ENCODE measurements around the gene GPHN.
"Not testable (repeated sequence)": the region's sequence is repeated elsewhere in the genome, so short reads cannot be mapped to it uniquely, and the experiment has no call there.

Gene GPHN

DNA sequence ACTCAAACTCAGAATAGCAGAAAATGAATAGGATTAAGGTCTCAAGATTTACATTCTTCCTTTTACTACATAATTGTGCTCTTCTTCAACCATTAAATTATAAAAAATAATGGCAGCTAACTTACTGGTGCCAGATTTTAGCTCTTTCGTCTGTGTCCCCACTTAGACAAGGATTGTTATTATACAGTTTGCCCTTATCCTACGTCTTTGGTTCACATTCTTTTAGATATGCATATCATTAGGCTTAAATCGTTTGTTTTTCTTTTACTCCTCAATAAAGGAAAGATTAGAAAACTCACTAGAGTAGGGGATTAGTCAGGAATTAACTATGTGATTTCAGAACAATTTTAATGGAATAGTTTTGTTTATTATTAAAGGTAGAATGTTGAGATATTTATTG lies 551.6 kb downstream of the GPHN start:
- no peak for DNase-seq (ENCODE audit: low spot score)

DNA sequence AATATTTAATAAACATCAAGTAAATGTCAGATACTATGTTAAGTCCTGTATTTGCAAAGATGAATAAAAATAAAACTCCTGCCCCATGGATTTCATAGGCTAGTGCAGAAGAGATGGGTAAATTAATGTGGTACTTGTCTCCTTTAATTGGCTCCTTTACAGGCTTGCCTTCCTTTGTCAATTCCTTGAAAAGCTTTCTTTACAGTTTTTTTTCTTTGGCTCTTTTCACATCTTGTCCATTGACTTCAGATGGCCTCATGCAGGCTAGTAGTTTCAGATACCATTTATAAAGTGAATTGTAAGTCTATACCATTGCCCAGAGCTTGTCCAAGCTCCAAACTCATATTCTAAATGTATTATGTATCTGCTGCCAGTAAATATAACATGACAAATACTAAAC lies 552.6 kb downstream of the GPHN start:
- DNase-seq (ENCODE audit: low spot score), result no peak

DNA sequence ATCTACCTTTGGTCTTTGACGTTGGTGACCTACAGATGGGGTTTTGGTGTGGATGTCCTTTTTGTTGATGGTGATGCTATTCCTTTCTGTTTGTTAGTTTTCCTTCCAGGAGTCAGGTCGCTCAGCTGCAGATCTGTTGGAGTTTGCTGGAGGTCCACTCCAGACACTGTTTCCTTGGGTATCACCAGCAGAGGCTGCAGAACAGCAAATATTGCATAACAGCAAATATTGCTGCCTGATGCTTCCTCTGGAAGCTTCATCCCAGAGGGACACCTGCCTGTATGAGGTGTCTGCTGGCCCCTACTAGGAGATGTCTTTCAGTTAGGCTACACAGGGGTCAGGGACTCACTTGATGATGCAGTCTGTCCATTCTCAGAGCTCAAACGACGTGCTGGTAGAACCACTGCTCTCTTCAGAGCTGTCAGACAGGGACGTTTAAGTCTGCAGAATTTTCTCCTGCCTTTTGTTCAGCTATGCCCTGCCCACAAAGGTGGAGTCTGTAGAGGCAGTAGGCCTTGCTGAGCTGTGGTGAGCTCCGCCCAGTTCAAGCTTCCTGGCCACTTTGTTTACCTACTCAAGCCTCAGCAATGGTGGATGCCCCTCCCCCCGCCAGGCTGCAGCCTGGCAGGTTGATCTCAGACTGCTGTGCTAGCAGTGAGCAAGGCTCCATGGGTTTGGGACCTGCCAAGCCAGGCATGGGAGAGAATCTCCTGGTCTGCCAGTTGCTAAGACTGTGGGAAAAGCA lies 559.3 kb downstream of the GPHN start:
- not testable (repeated sequence) for DNase-seq (ENCODE audit: low spot score)

- no peak for DNase-seq (ENCODE audit: low spot score)
These were observed 560.3 kb downstream of the GPHN start for GRCh38 chr14:67068251-67068650.

GRCh38 chr14:67071506-67071905 lies 563.6 kb downstream of the GPHN start:
- DNase-seq (ENCODE audit: low spot score), result no peak

DNA sequence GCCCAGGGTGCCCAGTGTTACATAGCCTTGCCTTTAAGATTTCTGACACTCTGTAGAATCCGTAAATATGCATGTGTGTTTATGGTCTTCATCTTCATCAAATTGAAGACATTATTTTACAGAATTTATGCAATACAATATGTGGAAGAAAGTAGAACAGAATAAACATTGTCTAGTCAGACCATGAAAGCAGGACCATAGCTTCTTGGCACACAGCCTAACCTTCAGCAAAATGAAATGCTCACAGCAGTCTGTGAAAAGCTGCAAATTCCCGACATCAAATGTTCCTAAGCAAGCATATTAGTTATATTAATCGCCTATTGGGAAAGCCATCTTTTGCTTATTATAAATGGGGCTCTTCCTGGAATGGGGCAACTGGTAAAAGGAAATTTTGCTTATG lies 570.0 kb downstream of the GPHN start:
- DNase-seq (ENCODE audit: low spot score), result peak; percentile 71

- no peak for DNase-seq (ENCODE audit: low spot score)
These were observed 571.9 kb downstream of the GPHN start for GRCh38 chr14:67079846-67080245.

- DNase-seq (ENCODE audit: low spot score), result no peak
These were observed 600.3 kb downstream of the GPHN start for GRCh38 chr14:67108230-67108629.

DNA sequence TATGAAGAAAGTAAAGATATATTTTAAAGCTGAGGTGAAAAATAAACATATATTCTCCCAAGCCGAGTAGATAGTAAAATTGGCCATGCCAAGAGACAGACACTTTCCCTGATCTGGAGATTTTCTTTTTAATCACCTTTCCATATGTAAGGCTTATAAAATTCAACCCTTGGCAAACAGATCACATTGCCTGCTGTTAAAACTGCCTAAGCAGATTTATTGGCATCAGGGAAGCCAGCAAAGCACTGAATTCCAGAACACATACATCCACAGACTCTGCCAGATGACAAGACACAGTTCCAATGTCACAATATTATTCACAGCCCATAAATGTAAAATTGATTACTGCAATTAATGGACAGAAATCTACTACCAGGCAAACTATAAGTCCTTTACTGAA lies 603.1 kb downstream of the GPHN start:
- DNase-seq (ENCODE audit: low spot score), result peak; percentile 9

GRCh38 chr14:67112344-67112743 lies 604.4 kb downstream of the GPHN start:
- DNase-seq (ENCODE audit: low spot score), result no peak

DNA sequence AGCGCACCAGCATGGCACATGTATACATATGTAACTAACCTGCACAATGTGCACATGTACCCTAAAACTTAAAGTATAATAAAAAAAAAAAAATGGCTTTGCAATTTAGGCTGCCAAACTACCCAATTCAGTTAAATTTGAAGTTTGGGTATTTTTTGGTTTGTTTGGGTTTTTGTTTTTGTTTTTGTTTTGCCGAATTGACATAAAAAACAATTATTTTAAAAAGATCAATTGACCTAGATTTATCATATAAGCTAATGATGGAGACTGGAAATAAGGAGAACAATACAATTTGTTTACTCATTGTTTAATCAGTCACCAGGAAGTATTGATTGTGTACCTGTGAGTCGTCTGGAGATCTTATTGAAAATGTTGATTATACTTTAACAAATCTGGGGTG lies 619.2 kb downstream of the GPHN start:
- DNase-seq (ENCODE audit: low spot score), result no peak

GRCh38 chr14:67129768-67130167 lies 621.8 kb downstream of the GPHN start:
- no peak for DNase-seq (ENCODE audit: low spot score)

DNA sequence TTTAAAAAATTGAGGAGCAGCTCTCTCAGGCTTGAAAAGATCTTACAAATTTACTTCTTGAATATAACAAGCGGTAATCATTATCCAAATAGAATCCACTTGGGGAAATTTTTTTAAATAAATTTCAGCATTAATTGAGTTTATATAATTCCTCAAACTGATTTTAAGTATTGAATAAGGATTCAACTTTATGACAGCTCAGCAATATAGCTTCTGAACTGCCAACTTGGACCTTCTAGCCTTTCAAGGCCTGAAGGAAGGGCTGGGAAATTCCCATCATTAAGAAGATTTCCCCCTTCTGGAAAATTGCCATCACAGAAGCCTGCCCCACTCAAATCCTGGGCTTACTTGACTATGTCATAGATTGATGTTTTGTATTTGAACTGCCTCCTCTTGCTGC lies 623.7 kb downstream of the GPHN start:
- DNase-seq (ENCODE audit: low spot score), result no peak

GRCh38 chr14:67133144-67133543 lies 625.2 kb downstream of the GPHN start:
- DNase-seq (ENCODE audit: low spot score), result no peak

DNA sequence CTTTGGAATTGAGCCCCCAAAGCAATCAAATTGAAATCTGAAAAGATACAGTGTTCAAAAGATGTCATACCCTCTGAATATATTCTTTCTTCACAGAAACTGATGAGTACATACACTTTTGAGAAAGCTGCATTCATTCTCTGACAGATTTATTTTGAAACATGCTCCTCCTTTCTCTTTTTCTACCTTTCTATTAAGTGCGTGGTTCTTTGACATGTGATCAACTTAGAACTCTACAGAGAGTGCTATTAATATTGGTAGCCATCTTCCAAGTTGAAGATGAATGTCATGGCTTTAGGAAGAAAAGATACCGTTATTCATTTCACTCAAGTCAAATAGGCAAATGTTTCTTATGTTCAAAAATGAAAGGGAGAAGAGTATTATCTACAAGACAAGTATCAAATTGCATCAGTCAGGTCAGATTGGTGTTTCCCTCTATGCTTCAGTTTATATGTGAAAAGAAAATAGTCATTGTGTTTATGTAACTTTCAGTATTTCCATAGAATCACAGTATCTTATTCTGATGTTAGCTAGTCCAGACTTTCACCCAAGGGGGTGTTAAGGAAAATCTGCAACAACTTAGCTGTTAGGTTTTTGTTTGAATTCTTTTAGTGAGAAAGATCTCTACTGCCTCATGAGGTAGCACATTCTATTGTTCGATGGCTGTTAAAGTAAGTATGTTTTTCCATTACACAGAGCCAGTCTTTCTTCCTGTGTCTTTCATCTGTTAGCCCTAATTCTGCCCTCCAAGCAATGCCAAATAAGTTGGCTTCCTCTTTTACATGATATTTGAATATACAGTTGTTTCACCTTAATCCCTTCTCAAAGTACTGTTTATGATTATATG lies 625.9 kb downstream of the GPHN start:
- no peak for DNase-seq (ENCODE audit: low spot score)

DNA sequence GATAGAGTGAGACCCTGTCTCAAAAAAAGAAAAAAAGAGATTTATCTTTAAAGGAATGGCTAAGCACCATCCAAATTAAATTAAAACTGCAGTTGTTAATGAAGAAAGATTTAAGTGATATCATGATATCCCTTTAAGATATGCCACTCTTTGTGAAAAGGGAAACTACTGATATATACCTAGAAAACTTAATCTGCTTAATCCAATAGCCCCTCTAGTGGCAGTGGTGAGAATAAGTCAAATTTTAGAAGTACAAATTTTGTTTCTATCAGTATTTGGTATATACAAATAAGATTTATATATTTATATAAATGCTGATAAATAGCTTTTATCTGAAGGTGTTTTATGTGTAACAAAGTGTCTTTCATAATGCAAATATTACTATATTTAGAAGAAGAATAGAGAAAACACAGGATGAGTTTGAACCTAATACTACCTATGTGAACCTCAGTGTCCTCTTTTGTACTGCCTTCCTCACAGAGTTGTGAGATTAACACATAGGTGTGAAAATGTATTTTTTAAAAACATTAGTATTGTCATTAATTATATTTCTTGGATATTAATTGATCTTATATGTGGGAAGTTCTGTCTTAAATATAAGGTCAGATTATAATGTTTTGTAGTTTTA lies 629.9 kb downstream of the GPHN start:
- DNase-seq (ENCODE audit: low spot score), result no peak

- no peak for DNase-seq (ENCODE audit: low spot score)
These were observed 632.6 kb downstream of the GPHN start for GRCh38 chr14:67140556-67140955.

DNA sequence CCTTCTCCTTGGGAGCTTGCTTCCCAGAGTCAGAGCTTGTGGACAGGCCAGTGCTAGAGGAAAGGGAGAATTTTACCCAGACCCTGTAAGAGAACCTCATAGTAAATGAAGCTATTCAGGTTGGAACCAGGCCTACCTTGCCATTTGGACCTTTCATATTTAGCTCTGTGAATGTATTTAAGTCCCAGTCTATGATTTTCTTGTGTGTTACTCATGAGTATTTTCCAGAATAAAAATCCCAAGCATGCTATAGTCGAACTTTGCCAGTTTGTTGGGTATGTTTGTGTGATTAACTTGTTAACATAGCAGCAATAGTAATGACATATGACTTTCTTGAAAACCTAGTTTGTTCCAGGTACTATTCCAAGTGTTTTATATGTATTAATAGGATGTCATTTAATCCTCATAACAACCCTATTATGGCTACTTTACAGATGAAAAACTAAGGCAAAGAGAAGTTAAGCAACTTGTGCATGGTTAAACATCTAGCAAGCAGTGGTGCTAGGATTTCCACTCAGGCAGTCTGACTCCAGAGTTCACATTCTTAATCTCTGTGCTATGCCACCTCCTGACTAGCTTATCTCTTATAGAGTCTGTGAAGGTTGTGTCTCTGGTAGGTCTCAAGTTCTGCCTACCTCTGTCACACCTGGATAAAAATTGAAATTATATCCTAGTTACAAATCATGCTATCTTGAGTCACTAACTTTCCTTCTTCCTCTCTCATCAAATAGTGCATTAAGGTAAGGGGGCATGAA lies 633.4 kb downstream of the GPHN start:
- no peak for DNase-seq (ENCODE audit: low spot score)

DNA sequence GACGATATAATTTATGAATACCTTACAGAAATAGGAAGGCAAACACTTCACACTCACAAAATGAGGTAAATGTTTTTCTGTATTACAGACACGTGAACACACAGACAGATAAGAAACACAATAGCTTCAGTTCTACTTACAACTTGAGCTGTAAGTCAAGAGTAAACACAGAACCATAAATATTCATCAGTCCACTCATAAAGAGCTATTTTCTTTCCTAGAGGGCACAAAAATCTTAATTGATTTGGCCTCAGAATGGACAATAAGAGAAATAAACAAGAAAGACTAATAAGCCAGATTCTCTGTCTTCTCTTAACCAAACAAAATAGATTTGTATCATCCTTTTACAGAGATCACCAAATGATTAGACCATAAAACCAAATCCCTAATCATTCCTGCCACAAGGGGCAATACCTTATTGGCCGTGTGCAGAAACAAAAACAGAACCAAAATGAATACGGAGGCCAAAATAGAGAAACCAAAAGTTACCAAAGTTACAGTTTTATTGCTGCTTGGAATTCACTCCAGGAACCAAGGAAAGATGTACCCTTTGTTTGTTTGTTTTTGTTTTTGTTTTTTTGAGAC lies 643.2 kb downstream of the GPHN start:
- DNase-seq (ENCODE audit: low spot score), result peak; percentile 90

- DNase-seq (ENCODE audit: low spot score), result no peak
These were observed 650.6 kb downstream of the GPHN start for GRCh38 chr14:67158566-67158965.

- DNase-seq (ENCODE audit: low spot score), result no peak
These were observed 654.4 kb downstream of the GPHN start for GRCh38 chr14:67162385-67162784.

GRCh38 chr14:67166450-67166853 lies 658.5 kb downstream of the GPHN start:
- DNase-seq (ENCODE audit: low spot score), result peak; percentile 76

All from pons (tissue), 1 donor.